GM12872 (cell line): Measurements from ENCODE around the gene UBQLN4.

ENCODE experiments used
- CTCF ChIP-seq: IDR thresholded peaks from 3 replicates; pipeline ENCODE4 v1.5.1; 2011; ENCODE audit warnings: low read depth, mild to moderate bottlenecking, low read length, moderate library complexity; ENCODE audit not compliant: insufficient read depth

UBQLN4 gene

GRCh38 chr1:156053768-156054499 lies at the start of gene UBQLN4:
UBQLN4 (minus strand) TSS chr1:156053798; CDS start chr1:156053701, 97 bp downstream.
- peak; percentile 59; the same call in 2 of the 3 replicates for TF ChIP-seq CTCF

GRCh38 chr1:156102633-156103511 lies 49.3 kb upstream of the UBQLN4 start:
- no peak for TF ChIP-seq CTCF

- TF ChIP-seq CTCF, result no peak
These were observed 48.3 kb upstream of the UBQLN4 start for GRCh38 chr1:156101880-156102279.

- TF ChIP-seq CTCF, result no peak
These were observed 46.8 kb upstream of the UBQLN4 start for GRCh38 chr1:156100205-156100995.

- TF ChIP-seq CTCF, result no peak
These were observed 45.7 kb upstream of the UBQLN4 start for GRCh38 chr1:156099282-156099681.

- no peak for TF ChIP-seq CTCF
These were observed 45.2 kb upstream of the UBQLN4 start for GRCh38 chr1:156098784-156099183.
